GM21619 (cell line): ENCODE data around the gene VLDLR.

Source experiments
- ATAC-seq: cut with Tn5 transposase; IDR thresholded peaks from one replicate; pipeline ENCODE4 v1.9.1; 2021; ENCODE audit not compliant: unreplicated experiment

VLDLR gene

DNA sequence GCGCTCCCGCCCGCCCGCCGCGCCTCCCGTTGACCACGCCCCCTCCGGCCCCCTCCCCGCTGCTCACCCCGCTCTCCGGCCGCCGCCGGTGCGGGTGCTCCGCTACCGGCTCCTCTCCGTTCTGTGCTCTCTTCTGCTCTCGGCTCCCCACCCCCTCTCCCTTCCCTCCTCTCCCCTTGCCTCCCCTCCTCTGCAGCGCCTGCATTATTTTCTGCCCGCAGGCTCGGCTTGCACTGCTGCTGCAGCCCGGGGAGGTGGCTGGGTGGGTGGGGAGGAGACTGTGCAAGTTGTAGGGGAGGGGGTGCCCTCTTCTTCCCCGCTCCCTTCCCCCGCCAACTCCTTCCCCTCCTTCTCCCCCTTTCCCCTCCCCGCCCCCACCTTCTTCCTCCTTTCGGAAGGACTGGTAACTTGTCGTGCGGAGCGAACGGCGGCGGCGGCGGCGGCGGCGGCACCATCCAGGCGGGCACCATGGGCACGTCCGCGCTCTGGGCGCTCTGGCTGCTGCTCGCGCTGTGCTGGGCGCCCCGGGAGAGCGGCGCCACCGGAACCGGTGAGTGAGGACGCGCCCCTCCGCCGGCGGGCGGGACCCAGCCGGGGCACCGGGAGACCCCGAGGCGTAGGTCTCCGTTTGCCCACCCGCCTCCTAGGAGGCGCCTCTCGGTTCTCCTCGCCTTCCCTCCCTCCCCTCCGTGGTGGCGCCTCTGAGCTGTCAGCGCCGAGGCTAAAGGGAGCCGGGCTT lies at the start of gene VLDLR:
VLDLR (plus strand) TSS at position 66 of the 739 bp plus-strand sequence; CDS start at position 469, 403 bp downstream.
- peak; percentile 27 for ATAC-seq

DNA sequence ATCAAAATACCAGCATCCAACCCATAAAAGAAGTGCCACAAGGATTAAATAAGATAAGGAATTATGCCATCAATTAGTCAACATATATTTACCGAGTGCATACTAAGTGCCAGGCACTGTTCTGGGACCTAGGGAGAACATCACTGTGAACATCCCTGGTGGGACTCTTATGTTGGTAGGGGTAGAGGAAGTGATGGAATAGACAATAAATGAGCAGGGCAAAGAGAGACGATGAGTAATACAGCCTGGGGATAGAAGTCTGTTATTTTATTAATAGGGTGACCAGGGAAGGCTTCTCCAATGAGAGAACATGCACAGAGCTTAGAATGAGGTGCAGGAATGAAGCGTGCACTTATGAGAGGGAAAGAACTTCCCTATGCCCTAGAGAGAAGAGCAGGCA lies 47.4 kb upstream of the VLDLR start:
- ATAC-seq, result no peak

DNA sequence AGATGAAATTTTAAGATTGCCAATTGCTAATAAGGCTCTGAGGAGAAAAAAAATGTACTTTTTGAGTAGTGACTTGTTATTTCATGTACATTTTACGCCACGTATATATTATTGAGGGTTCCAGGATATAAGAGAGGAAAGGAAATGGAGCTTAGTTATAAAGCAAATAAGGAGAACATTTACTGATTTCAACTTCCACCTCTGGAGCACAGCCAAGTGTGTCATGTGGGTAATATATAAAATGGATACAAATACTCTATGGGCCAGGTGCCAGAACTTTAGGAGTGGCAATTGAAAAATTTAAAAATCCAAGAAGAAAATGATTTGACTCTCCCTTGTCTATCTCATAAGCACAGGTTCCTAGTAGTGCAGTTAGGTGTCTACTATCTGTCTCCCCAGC lies 45.0 kb upstream of the VLDLR start:
- no peak for ATAC-seq

DNA sequence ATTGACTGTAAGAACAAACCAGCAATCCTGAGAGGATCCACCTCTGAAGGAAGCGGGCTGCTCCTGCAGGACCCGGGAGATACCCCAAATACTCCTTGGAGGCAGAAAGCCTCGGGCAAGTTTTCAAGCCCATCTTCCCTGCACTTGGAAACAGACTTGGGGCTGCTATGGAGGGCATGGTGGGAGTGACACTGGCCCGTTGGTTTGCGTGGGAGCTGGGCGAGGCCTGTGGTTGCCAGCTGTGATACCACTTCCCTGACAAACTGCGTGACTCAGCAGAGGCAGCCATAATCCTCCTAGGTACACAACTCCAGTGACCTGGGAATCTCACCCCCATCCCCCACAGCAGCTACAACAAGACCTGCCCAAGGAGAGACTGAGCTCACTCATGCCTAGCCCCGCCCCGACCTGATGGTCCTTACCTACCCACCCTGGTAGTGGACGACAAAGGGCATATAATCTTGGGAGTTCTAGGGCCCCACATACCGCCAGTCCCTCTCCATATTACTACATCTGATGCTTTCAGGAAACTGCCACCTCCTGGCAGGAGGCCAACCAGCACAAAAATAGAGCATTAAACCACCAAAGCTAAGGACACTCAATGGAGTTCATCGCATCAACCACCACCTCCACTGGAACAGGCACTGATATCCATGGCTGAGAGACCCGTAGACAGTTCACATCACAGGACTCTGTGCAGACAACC lies 38.1 kb upstream of the VLDLR start:
- ATAC-seq, result no peak

DNA sequence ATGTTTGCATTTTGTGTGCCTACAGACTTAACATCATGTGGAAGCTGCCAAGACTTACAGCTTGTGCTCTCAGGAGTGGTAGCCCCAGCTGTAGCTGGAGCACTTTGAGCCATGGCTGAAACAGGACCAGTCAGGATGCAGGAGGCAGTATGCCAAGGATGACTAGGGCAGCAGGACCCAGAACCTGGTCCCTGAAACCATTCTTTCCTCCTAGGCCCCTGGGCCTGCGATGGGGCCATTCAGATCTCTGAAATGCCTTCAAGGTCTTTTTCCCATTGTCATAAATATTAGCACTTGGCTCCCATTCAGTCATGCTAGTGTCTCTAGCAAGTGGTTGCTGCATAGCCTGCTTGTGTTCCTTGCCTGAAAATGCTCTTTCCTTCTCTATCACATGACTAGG lies 29.6 kb upstream of the VLDLR start:
- no peak for ATAC-seq

DNA sequence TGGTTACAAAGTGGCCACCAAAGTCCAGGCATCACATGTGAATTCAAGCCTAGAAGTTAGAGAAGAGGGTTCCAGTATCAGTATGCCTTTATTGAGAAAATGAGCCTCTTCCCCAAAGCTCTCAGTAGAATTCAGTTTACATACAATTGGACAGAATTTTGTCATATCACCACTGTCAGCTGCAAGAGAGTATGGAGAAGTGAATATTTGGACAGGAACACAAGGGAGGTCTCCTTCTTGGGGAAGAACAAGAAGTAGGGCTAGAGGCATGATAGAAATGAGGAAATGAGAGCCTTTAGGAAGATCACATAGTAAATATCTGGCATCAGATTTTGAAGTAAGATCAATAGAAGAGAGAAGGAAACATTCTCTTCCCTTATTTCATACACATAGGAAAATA lies 27.8 kb upstream of the VLDLR start:
- no peak for ATAC-seq

DNA sequence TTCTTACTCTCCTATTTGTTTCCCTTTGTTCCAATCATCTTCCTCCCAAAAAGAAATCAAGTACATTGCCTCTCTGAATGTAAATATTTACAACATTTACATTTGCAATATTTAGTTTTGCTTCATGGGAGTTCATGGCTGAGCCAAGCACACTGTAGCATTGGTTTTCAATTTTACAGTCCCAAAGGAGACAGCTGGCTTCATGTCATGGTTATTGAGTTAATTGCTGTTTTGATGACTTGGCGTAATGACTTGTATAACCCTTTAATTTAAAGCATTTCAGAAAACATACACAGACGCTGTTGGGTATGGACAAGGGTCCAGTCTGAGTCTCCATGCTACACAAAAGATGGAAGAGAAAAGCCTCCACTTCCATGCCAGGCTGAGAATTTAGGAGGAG lies 25.6 kb upstream of the VLDLR start:
- ATAC-seq, result no peak

DNA sequence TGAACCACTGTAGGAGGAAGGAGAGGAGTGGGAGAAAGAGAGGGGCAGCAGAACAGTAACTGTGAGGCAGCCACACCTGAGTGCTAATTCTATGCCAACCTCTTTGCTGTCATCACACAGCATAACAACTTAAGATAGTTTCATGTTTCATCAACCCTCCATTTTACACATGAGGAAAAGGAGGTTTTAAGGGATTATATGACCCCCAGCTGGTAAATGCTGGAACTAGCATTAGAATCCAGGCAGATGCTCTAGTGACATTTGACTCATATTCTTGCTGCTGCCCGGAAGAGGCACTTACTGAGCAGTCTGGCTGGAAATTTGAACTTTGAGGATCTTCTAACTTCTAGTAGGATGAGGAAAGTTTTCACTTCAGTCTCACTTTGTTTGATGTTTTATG lies 24.1 kb upstream of the VLDLR start:
- no peak for ATAC-seq

DNA sequence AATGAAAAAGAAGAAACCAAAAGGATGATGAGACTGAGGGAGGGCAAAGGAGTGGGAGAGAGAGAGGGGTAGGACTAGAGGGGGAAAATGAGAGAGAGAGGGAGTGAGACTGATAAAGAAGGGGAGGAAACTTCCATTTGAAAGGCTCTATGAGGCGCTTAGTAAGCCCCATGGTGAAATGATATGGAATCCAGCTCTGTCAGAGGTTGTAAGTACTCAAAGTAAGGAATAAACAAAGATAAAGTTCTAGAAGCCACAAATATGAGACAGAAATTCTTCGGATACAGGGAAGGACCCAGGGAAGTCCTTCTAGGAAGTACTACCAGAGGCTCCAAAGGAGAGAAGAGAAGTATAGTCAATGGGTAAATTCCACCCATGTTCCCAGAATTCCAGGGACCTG lies 21.7 kb upstream of the VLDLR start:
- no peak for ATAC-seq

DNA sequence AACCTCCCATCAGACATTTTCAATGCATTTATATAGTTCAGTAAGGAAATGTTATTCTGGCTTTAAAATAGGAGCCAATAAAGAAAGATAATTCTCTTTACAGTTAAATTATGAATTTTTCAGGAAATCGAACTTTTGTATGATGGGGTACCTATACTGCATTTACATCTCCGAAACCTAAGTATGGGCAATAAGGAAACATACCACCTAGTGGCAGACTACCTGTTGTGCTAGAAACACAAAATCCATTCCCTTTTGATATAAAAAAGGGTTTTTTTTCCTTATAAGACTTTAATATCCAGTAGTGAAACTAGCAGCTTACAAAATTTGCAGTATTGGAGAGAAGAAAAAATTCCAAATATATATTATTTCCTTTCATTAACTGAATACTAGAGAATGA lies 21.3 kb upstream of the VLDLR start:
- no peak for ATAC-seq

DNA sequence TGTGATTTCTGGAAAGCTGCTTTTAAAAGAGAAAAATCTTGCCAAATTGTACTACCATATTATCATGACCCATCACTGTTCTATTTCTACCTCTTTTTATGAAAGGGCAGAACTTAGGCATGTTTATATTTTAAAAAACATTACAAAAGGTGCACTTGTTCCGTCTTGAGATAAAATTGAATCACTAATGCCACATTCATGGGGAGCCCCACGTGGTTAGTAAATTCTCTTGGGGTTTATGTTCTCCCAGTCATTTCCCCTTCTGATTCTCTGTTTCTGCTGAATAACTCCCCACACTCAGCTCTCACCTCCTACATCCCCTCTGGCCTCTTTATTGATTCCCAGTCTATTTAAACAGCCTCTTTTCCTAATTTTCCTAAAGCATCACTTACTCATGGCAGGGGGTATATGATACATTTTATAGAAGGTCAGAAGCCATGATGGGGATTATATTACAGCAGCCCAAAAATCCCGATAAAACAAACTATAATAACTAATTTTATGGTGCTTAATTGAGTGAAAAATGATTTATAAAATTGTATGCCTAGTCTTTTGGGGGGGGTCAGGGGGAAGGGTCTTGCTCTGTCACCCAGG lies 19.7 kb upstream of the VLDLR start:
- ATAC-seq, result peak; percentile 45

DNA sequence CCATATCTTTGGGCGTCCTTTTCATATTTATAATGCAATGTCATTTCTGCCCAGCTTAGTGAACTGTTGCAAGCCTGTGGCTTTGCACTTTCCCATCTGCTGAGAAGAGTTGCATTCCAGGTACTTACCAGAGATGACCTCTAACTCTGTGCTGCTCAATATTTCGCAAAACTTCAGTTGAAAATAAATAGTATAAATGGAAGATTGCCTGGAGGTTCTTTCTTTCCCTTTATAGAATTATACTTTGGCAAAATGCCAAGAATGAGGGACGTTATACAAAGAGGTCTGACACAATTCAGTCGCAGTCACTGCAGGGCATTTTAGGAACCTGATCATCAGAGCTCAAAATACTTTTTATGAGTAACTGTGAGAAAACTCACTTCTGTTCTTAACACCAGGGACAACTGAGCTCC lies 18.9 kb upstream of the VLDLR start:
- peak; percentile 50 for ATAC-seq

DNA sequence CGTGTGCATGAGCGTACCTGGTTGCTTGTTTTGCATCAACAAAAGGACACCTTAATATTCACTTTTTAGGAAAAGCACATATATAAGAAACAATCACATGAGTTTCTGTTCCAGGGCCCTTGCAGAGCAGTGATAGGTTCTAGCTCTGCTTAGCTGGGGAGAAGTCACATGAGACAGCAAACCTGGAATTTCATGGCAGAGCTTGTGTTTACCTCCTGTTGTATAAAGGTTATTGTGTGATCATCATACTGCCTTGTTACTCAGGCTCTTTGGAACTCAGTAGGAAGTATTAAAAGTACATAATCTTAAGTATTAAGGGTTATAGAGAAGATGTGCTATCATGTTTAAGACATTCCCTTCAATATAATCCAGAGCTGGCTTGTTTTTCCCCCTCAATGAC lies 18.0 kb upstream of the VLDLR start:
- no peak for ATAC-seq

DNA sequence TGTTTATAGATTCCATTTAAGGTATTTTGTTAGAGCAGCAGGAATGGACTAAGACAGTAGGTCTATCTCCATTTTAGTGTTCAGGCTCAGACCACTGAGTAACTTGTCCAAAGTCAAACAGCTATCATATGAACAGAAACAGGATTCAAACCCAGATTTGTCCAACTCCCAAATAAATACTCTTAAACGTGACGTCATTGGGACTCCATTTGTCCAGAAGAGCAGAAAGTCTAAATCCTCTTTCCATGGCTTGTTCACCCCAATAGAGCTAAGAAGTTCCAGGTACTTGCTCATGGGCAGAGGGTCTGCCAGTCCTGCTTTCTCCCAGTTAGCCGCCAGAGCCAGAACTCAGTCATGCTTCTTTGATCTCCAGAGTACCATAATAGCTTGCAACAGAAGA lies 16.3 kb upstream of the VLDLR start:
- ATAC-seq, result no peak

DNA sequence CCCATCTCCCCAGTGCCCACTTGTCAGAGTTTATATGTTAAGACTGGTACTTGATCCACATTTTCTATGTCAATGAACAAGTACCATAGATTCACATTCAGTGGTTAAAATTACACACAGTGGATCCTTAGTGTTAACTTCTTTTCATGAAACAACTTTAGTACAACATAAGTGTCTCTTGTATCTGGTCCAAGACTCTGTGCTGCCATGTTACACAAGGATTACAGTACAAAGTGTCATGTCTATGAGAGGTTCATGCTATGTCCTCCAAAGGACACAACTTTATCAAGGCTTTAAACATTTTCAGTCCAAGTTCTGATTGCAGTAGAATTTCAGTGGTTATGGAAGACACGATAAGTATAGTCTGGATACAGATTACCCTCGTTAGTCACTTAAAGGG lies 13.3 kb upstream of the VLDLR start:
- no peak for ATAC-seq

DNA sequence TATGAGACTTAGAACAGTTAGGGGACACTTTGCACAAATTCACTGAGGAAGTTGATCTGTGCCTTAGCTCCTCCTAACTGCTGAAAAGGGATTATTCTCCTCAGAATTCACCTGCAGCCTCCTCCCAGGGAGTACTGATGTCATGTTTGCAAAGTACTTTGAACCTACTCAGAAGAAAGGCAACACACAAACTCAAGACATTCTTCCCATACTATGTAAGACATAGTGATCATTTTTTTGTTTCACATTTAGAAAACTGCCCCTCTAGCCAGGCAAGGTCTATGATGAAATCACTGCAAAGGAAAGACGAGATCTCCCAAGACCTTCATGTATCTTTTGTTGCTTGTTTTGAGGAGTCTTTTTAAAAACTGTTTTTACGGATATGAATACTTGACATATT lies 10.6 kb upstream of the VLDLR start:
- ATAC-seq, result no peak

DNA sequence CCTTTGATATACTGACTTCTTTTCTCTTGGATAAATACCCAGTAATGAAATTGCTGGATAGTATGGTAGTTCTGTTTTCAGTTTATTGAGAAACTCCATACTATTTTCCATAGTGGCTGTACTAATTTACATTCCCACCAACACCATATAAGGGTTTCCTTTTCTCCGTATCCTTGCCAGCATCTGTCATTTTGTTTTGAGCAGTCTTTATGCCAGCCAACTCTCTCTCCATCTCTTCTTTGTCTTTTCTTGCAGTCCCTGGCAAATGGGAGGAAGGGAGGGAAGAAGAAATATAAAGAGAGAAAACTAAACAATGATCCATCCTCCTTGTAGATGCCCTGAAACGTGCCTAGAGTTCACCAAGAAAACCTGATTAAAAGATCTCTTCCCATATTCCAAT lies 9.6 kb upstream of the VLDLR start:
- ATAC-seq, result no peak

DNA sequence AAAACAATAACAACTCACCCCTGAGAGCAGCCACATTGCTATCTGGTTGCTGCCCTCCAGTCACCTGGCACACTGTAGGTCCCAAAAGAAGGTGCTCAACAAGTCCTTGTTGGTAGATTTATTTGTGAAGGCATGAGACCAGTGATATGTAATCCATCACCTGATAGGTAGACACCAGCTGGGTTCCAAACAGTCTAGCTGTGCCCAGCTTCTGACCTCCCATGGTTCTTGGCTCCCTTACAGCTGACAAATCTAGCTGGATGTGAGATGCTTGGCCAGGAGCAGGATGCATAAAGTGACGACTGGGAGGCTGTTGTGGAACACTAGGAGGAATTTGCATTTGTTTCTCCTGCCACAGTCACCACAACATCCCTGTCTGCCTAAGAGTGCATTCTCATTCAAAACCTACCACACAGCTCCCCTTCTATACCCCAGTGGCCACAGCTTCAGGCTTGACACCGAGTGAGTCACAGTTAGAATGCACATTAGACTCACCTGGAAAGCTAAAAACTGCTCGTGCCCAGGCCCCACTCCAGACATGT lies 7.8 kb upstream of the VLDLR start:
- ATAC-seq, result no peak

DNA sequence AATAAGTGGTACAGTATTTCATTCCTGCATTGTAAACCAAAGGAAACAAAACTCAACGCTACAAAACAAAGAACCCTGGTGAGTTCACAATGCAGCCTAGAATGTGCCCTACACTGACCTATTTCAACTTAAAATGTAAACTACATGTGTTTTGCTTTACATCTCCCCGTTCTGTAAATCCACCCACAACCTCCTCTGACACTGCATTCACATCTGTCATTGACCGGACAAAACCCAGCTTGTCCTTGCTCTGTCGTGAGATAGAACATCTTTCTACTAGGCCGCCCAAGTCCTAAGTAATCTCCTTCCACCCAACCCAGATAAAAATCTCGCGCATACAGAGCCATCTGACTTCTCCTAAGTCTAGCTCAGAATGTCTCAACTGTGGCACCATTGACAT lies 6.1 kb upstream of the VLDLR start:
- ATAC-seq, result no peak

DNA sequence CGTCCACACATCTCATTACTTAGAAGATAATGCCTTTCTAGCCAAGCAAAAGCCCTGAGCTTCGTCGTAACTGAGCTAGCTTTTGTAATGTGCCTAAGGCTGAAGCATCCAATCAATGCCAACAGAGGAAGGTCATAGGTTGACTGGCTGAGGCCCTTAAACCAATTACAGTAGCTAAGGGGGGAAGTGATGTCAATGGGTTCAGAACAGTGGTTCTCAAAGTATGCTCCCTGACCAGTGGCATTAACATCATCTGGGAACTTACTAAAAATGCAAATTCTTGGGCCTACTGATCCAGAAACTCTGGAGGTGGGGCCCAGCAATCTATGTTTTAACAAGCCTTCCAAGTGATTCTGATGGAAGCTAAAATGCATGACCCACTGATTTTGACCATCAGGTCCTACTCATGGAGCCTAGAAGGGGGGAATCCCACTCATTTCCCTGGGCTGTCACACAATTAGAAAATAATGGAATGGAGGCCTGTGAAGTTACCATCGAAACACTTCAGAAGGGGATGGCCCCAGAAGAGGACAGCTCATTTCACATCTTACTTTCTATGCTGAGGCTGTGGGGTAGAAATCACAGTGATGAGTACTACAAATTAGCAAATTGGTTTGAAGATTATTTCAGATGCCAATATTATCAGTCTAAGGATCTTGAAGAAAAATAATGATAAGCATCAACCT lies 4.8 kb upstream of the VLDLR start:
- peak; percentile 32 for ATAC-seq

DNA sequence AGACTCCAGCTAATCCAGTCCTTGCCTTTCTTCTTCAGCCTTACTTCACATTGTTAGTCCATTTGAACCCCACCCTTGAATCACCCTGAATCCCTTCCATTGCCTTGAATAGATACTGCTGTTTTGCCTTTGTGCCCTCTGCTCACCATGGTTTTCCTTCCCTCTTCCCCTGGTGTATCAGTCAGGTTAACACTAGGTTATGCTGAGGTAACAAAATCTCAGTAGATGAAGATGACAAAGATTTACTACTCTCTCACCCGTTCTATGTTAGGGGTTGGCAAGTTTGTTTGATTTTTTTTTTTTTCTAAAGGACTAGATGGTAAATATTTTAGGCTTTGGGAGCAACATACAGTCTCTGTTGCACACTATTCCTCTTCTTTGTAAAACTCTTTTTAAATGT lies 3.3 kb upstream of the VLDLR start:
- no peak for ATAC-seq
